HFF-Myc (cell line): Measurements from ENCODE around the gene ABHD15.
A peak's percentile ranks its signal among the peaks of the same experiment; 100 is the strongest.

ENCODE experiments used
- DNase-seq: peaks from one replicate; pipeline ENCODE4 v3.0.0-alpha.2; 2011; ENCODE audit warnings: low read depth; ENCODE audit errors: extremely low read depth
- H3K4me3 ChIP-seq: replicated peaks from 2 replicates; pipeline ENCODE4 v1.5.1; 2011; ENCODE audit warnings: low read depth, mild to moderate bottlenecking, control low read depth, low read length
- CTCF ChIP-seq: IDR thresholded peaks from 2 replicates; pipeline ENCODE4 v1.5.1; 2012; ENCODE audit warnings: mild to moderate bottlenecking, low read depth, low read length, control low read depth; ENCODE audit errors: missing control alignments

ABHD15 gene

GRCh38 chr17:29585080-29585751 lies 18.4 kb upstream of the ABHD15 start:
- DNase-seq = no peak
- H3K4me3 ChIP-seq = no peak overlapping the region
- TF ChIP-seq CTCF = peak; percentile 32

GRCh38 chr17:29584452-29585079 lies 17.7 kb upstream of the ABHD15 start:
- no peak overlapping the region for H3K4me3 ChIP-seq
- DNase-seq = no peak
- no peak for TF ChIP-seq CTCF

- no peak for TF ChIP-seq CTCF
- no peak overlapping the region for H3K4me3 ChIP-seq
- no peak for DNase-seq
Observed at GRCh38 chr17:29583324-29584248, 16.7 kb upstream of the ABHD15 start.

GRCh38 chr17:29582772-29583171 lies 15.9 kb upstream of the ABHD15 start:
- no peak for TF ChIP-seq CTCF
- DNase-seq = no peak
- no peak overlapping the region for H3K4me3 ChIP-seq

GRCh38 chr17:29582254-29582765 lies 15.5 kb upstream of the ABHD15 start:
- DNase-seq = no peak
- no peak for TF ChIP-seq CTCF
- H3K4me3 ChIP-seq = no peak overlapping the region

GRCh38 chr17:29581583-29582253 lies 14.9 kb upstream of the ABHD15 start:
- DNase-seq = no peak
- no peak for TF ChIP-seq CTCF
- no peak overlapping the region for H3K4me3 ChIP-seq
